Neural progenitor cell (in vitro differentiated cells): ENCODE results near the gene GSG1L. TPM values are rescaled to one million over a fixed set of nuclear protein-coding genes. Genes with fewer than 3 reads are reported as not detected.

Experiments used
- DNase-seq: peaks from one replicate; pipeline ENCODE4 v3.0.0-alpha.2; 2016; ENCODE audit warnings: low spot score
- H2AFZ ChIP-seq: fragments of 200-600 bp; sonication (generic); replicated peaks from 2 replicates; pipeline ENCODE4 v1.6.1; 2016; ENCODE audit warnings: antibody characterized with exemption
- H3F3A ChIP-seq: fragments of 200-600 bp; sonication (generic); 2 replicates; pipeline ENCODE4 v1.6.1; 2016; ENCODE audit warnings: antibody characterized with exemption, low read depth
- H3K27ac ChIP-seq: fragments of 200-600 bp; sonication (generic); 2 replicates; pipeline ENCODE4 v1.5.1; 2016; ENCODE audit warnings: mild to moderate bottlenecking
- H3K27me3 ChIP-seq: fragments of 200-600 bp; sonication (generic); 2 replicates; pipeline ENCODE4 v1.6.1; 2016; ENCODE audit warnings: mild to moderate bottlenecking, moderate library complexity
- H3K36me3 ChIP-seq: fragments of 200-600 bp; sonication (generic); 2 replicates; pipeline ENCODE4 v1.5.1; 2016
- H3K4me1 ChIP-seq: fragments of 200-600 bp; sonication (generic); 2 replicates; pipeline ENCODE4 v1.6.1; 2016; ENCODE audit warnings: mixed run types
- H3K4me2 ChIP-seq: fragments of 200-600 bp; sonication (generic); 2 replicates; pipeline ENCODE4 v1.6.1; 2016
- H3K4me3 ChIP-seq: fragments of 200-600 bp; sonication (generic); 2 replicates; pipeline ENCODE4 v1.5.1; 2016
- H3K79me2 ChIP-seq: fragments of 200-600 bp; sonication (generic); 2 replicates; pipeline ENCODE4 v1.6.1; 2016; ENCODE audit warnings: low read depth
- H3K9ac ChIP-seq: fragments of 200-600 bp; sonication (generic); 2 replicates; pipeline ENCODE4 v1.6.1; 2016
- H3K9me3 ChIP-seq: fragments of 200-600 bp; sonication (generic); 2 replicates; pipeline ENCODE4 v1.5.1; 2016; ENCODE audit warnings: low read depth
- H4K20me1 ChIP-seq: fragments of 200-600 bp; sonication (generic); 2 replicates; pipeline ENCODE4 v1.6.1; 2016; ENCODE audit warnings: low read depth
- H3K27ac Mint-ChIP-seq: 3 replicates; pipeline ENCODE4 v1.8.0; 2021; ENCODE audit warnings: mixed read lengths
- H3K27me3 Mint-ChIP-seq: 2 replicates; pipeline ENCODE4 v1.8.0; 2022; ENCODE audit warnings: low read depth, mild to moderate bottlenecking, inconsistent platforms, moderate library complexity, mixed read lengths; ENCODE audit not compliant: insufficient read depth
- H3K36me3 Mint-ChIP-seq: 3 replicates; pipeline ENCODE4 v1.8.0; 2021; ENCODE audit warnings: mixed read lengths
- H3K4me1 Mint-ChIP-seq: 3 replicates; pipeline ENCODE4 v1.8.0; 2021; ENCODE audit warnings: mixed read lengths
- H3K4me3 Mint-ChIP-seq: 3 replicates; pipeline ENCODE4 v1.8.0; 2021; ENCODE audit warnings: mild to moderate bottlenecking, moderate library complexity, mixed read lengths
- H3K9me3 Mint-ChIP-seq: 3 replicates; pipeline ENCODE4 v1.8.0; 2020; ENCODE audit warnings: mixed read lengths
- EZH2 ChIP-seq: fragments of 200-600 bp; sonication (generic); IDR thresholded peaks from 2 replicates; pipeline ENCODE4 v1.6.1; 2017; ENCODE audit warnings: antibody characterized with exemption, mild to moderate bottlenecking, moderate library complexity
- EZH2phosphoT487 ChIP-seq: fragments of 200-600 bp; sonication (generic); IDR thresholded peaks from 2 replicates; pipeline ENCODE4 v1.6.1; 2017; ENCODE audit warnings: antibody characterized with exemption
- total RNA-seq: library from RNA; depleted of rRNA; stranded (reverse); fragments of >200 nt; gene quantifications from 2 replicates; pipeline ENCODE4 v1.2.3, GENCODE V29; 2015; ENCODE audit warnings: low replicate concordance
- TF ChIP-seq, protein P1 (sequence below): fragments of 200-600 bp; sonication (generic); IDR thresholded peaks from 2 replicates; pipeline ENCODE4 v1.5.1; 2017; ENCODE audit warnings: antibody characterized with exemption, mild to moderate bottlenecking

GSG1L gene
- total RNA-seq, 1 donor from 2014 or later, result not detected

DNA sequence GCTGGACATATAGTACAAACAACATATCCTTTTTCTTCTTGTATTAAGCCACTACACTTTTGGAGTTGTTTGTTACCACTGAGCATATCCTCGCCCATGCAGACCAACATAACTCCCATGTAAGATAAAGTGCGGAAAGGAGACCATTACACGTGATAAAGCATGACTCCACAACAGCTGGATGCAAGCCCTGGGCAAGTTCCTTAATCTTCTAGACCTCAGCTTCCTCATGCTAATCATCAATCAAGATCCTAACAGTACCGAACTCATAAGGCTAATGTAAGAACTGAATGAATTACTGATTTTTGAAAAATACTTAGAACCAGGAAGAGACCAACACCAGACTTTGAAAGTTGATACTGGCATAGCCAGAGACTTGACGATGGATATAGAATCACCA is 47.0 kb upstream of the GSG1L start:
- no peak overlapping the region for H2AFZ ChIP-seq
- H3K4me3 ChIP-seq, result no peak overlapping the region
- no peaks in the 10 kb centered on the region for H3K4me1 ChIP-seq
- no peak overlapping the region for H3K4me2 ChIP-seq
- Mint-ChIP-seq H3K36me3 (peaks cover 29% of the 10 kb centered on the region), H3K9me3 (no peaks in the 10 kb centered on the region), H3K27me3 (no peaks in the 10 kb centered on the region), H3K27ac (no peak overlapping the region), H3K4me1 (peaks cover 10% of the 10 kb centered on the region), H3K4me3 (no peak overlapping the region)
- H3K9me3 ChIP-seq, result no peaks in the 10 kb centered on the region
- H3K36me3 ChIP-seq, result no peaks in the 10 kb centered on the region
- no peak for DNase-seq
- peaks cover 5% of the 10 kb centered on the region for H4K20me1 ChIP-seq
- H3F3A ChIP-seq, result no peaks in the 10 kb centered on the region
- H3K27ac ChIP-seq, result no peak overlapping the region
- no peak overlapping the region for H3K9ac ChIP-seq
- H3K27me3 ChIP-seq, result no peaks in the 10 kb centered on the region
- H3K79me2 ChIP-seq, result no peaks in the 10 kb centered on the region
- TF ChIP-seq EZH2 (no peak), EZH2phosphoT487 (no peak)
- TF ChIP-seq, protein P1, sequence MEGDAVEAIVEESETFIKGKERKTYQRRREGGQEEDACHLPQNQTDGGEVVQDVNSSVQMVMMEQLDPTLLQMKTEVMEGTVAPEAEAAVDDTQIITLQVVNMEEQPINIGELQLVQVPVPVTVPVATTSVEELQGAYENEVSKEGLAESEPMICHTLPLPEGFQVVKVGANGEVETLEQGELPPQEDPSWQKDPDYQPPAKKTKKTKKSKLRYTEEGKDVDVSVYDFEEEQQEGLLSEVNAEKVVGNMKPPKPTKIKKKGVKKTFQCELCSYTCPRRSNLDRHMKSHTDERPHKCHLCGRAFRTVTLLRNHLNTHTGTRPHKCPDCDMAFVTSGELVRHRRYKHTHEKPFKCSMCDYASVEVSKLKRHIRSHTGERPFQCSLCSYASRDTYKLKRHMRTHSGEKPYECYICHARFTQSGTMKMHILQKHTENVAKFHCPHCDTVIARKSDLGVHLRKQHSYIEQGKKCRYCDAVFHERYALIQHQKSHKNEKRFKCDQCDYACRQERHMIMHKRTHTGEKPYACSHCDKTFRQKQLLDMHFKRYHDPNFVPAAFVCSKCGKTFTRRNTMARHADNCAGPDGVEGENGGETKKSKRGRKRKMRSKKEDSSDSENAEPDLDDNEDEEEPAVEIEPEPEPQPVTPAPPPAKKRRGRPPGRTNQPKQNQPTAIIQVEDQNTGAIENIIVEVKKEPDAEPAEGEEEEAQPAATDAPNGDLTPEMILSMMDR, result no peak

DNA sequence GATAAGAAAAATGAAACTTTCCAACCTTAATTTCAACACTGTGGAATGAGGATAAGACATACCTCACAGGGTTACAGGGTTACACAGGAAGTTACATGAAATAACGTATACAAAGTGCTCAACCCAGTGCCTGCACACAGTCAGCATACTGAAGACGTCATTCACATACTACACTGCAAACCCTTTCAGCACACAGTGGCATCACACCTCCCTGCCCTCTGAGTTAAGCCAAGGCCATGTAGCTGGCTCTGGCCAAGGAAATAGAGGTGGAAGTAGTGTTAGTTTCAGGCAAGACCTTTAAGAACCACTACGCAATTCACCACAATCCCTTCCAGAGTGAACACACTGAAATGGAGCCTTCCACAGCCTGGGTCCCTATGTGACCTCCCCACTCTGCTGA is 46.6 kb upstream of the GSG1L start:
- Mint-ChIP-seq H3K27ac (no peak overlapping the region), H3K4me1 (peaks cover 10% of the 10 kb centered on the region), H3K9me3 (no peaks in the 10 kb centered on the region), H3K36me3 (peaks cover 32% of the 10 kb centered on the region), H3K4me3 (no peak overlapping the region), H3K27me3 (no peaks in the 10 kb centered on the region)
- Histone ChIP-seq H3K9ac (no peak overlapping the region), H3K4me2 (no peak overlapping the region), H3K36me3 (no peaks in the 10 kb centered on the region), H3K79me2 (no peaks in the 10 kb centered on the region), H3K4me1 (no peaks in the 10 kb centered on the region), H3K27ac (no peak overlapping the region), H3F3A (no peaks in the 10 kb centered on the region), H2AFZ (no peak overlapping the region), H4K20me1 (peaks cover 5% of the 10 kb centered on the region), H3K4me3 (no peak overlapping the region), H3K9me3 (no peaks in the 10 kb centered on the region), H3K27me3 (no peaks in the 10 kb centered on the region)
- TF ChIP-seq, protein P1, result no peak
- TF ChIP-seq EZH2phosphoT487 (no peak), EZH2 (no peak)
- no peak for DNase-seq

GRCh38 chr16:28108590-28109247 is 45.2 kb upstream of the GSG1L start:
- no peaks in the 10 kb centered on the region for H3K9me3 ChIP-seq
- H3K4me3 ChIP-seq, result no peak overlapping the region
- H3K4me1 ChIP-seq, result no peaks in the 10 kb centered on the region
- H2AFZ ChIP-seq, result no peak overlapping the region
- Mint-ChIP-seq H3K27me3 (no peaks in the 10 kb centered on the region), H3K4me3 (no peak overlapping the region), H3K27ac (no peak overlapping the region), H3K9me3 (no peaks in the 10 kb centered on the region), H3K4me1 (peaks cover 10% of the 10 kb centered on the region), H3K36me3 (peaks cover 38% of the 10 kb centered on the region)
- H3K36me3 ChIP-seq, result no peaks in the 10 kb centered on the region
- no peak overlapping the region for H3K4me2 ChIP-seq
- H4K20me1 ChIP-seq, result peaks cover 5% of the 10 kb centered on the region
- H3K79me2 ChIP-seq, result no peaks in the 10 kb centered on the region
- no peak for TF ChIP-seq EZH2phosphoT487
- TF ChIP-seq, protein P1, result no peak
- TF ChIP-seq EZH2, result no peak
- H3F3A ChIP-seq, result no peaks in the 10 kb centered on the region
- H3K9ac ChIP-seq, result no peak overlapping the region
- H3K27me3 ChIP-seq, result no peaks in the 10 kb centered on the region
- no peak overlapping the region for H3K27ac ChIP-seq
- no peak for DNase-seq
